ENCODE measurements around the gene ZNF606. TPM values are rescaled to one million over a fixed set of nuclear protein-coding genes. Genes with fewer than 3 reads are reported as not detected.

Gene ZNF606
- 5.7 and 11.6 TPM in 2 replicates for total RNA-seq

DNA sequence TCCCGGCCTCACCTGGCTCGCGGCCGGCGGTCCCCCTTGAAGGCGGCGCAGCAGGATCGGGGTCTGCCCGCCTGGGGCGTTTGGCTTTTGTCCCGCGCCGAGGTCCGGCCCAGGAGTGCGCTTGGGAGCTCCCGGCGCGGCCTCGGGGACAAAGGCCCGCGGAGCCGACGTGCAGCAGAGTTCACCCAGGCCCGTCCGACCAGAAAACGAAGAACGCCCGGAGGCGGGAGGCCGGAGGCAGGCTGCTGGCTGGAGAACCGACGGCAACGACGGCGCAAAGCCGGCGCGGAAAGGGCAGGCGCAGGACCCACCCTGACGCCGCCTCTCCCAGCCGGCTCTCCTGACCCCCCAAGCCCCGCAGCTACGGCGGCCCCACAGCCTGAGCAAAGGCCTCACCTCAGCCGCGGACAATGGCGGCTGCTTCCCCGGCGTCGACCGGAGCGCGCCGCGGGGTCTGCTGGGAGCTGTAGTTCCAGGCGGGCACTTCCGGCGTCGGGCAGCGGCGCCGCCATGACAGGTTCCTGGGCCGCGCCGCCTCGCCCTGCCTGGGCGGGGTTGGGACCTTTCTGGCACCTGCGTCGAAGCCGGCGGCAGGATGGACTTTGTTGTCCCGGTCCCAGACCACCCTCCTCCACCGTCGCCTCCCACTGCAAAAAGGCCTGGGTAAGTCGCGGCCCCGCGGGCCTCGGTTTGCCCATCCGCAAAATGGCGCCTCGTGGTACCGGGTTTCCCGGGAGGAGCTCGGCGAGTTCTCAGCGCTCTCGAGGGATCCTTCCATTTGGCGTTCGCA is at the start of gene ZNF606:
TSS of gene ZNF606 (minus strand) at position 437 of the 790 bp plus-strand sequence. CDS start 1,501 bp downstream, outside the sequence.

DNA sequence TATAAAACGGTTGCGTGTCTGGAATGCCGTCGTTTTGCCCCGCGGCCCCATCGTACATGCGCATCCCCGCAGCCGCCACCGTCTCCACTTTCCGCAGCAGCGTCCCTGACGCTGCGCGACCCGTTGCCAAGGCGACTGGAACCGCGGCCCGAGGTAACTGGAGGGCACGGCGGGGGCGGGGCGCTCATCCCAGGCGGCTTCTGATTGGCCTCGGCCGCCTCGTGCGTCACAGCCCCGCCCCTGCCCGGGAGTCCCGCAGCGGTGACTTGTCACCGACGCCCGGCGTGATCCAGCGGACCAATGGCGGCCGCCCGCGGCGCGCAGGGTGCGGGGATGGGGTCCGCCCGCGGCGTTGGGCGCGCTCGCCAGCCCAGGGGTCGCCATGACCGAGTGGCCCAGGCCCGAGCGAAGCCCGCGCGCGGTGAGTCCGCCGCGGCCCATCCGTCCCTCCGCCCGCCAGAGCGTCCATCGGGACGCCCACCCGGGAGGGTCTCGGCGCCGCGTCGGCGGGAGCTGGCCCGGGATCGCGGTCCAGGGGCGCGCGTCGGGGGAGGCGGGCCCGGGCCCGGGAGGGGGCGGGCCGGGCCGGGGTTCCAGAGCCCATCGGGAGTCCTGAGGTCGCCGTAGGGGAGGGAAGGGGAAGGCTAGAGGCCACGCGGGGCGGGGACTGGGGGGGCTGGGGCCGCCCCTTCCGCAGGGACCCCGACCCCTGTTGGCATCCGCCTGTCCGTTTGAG is 31.3 kb upstream of the ZNF606 start, which contains the start of gene ZSCAN1:
TSS of gene ZSCAN1 (plus strand) at position 285 of the 736 bp plus-strand sequence. CDS start 3,812 bp downstream, outside the sequence.

DNA sequence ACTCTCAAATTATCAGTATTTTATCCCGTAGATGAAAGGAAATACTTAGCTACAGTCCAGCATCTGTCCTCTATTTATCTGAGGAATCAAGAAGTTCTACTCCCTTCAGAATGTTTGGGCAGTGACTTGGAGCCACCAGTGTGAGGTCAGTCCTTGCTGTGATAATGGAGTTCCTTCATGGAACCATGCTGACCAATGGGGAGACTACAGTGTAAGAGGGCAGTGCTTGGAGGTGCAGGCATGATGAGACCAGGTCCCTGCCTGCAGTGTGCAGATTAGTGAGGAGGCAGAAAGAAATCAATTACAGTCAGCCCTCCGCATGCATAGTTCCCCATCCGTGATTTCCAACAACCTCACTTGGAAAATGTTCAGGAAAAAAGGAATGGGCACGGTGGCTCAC is 28.2 kb downstream of the ZNF606 start, which contains the start of gene C19orf18:
TSS of gene C19orf18 (minus strand) at position 101 of the 400 bp plus-strand sequence. CDS start 102 bp downstream, outside the sequence.

DNA sequence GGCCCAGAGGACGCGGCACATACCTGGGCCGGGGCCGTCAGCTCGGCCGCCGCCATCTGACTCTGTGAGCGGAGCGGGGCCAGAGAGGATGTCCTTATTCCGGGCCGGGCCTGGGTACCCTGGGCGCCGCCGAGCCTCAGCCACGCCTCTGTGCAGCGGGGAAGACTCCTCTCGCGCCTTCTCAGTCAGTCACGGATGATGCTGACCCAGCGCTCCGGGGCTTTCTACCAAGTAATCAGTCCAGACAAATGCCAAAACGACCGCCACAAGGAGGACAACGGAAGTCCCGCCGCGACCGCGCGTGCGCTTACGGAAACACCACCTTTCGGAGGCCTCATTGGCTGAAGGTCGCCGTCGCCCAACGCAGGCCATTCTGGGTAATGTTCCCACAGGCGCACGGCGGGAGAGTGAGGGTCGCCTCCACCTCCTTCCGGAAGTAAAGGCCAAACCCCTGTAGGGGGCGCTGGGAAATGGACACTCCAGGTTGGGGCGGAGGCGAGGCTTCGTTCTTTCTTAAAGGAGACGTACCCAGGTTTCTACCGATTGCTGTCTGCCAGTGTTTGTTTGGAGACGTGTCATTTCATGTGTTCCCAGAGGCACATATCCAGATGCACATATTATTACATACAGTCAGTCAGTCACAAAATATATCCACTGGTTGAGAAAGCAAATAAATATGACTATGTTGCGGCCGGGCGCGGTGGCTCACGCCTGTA is 55.0 kb downstream of the ZNF606 start, which contains the start of gene ZNF256:
TSS of gene ZNF256 (minus strand) at position 288 of the 716 bp plus-strand sequence. CDS start at position 56, 232 bp downstream.

DNA sequence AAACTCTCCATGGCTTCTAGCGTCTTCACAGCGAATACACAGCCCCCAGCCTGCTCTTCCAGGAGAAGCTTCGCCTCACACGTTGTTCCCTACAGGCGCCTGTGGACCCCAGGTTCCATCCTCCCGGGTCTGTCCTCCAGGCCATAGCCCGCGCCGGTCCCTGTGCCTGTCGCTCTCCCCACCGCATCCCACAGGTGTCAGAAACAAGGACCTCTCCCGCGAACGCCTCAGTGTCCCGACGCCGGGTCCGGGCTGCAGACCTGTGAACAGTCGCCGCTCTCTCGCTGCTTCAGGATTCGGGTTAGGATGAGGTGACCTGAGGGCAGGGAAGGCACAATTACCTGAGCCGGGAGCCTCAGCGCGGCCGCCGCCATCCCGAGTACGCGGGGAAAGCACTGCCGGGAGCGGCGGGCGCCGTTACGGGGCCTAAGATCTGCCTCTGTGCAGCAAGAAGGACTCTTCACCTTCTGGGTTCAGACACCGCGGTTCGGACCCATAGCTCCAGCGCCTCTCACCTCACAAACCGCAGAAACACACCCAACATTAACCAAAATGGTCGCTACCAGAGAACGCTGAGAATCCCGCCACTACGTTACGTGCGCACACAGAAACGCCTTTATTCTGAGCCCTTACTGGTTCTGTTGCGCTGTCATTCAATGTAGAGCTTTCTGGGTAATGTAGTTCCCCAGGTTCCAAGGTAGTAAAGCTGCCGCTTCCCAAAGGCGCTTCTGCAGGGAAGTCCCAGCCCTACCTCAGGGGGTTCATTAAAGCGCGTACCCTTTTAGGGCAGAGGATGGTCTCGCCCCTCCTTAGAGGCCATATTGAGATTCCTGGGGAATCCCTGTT is 67.6 kb downstream of the ZNF606 start, which contains the start of gene ZNF418:
TSS of gene ZNF418 (minus strand) at position 583 of the 846 bp plus-strand sequence. CDS start 1,580 bp downstream, outside the sequence.

Other genes starting within 250 kb of the ZNF606 start
- 9.6 and 20.1 TPM in 2 replicates for gene ZNF586, start 233.1 kb downstream of the ZNF606 start, total RNA-seq
- gene ZNF552, start 187.9 kb downstream of the ZNF606 start, total RNA-seq = 3.9 and 7.9 TPM in 2 replicates
- gene ZNF587B, start 172.5 kb downstream of the ZNF606 start, total RNA-seq = 8.6 and 20.8 TPM in 2 replicates
- 12.5 and 32.9 TPM in 2 replicates for gene ZNF587, start 153.0 kb downstream of the ZNF606 start, total RNA-seq
- gene ZNF814, start 113.8 kb downstream of the ZNF606 start, total RNA-seq = 2.6 and 4.7 TPM in 2 replicates
- gene ZNF417, start 86.2 kb downstream of the ZNF606 start, total RNA-seq = 7.1 and 22.4 TPM in 2 replicates
- 1.9 and 6.7 TPM in 2 replicates for gene ZNF418, start 67.4 kb downstream of the ZNF606 start, total RNA-seq
- gene ZNF256, start 55.1 kb downstream of the ZNF606 start, total RNA-seq = 4.0 and 5.5 TPM in 2 replicates
- 0.16 and 0.25 TPM in 2 replicates for gene C19orf18, start 28.3 kb downstream of the ZNF606 start, total RNA-seq
- gene ZSCAN1, start 31.2 kb upstream of the ZNF606 start, total RNA-seq = 0.16 and 0.25 TPM in 2 replicates
- gene ZNF135, start 56.5 kb upstream of the ZNF606 start, total RNA-seq = 0.97 and 2.6 TPM in 2 replicates
- gene ZSCAN18, start 95.4 kb upstream of the ZNF606 start, total RNA-seq = 15.2 and 19.6 TPM in 2 replicates
- 6.5 and 11.3 TPM in 2 replicates for gene ZNF329, start 148.0 kb upstream of the ZNF606 start, total RNA-seq
- gene ZNF274, start 180.2 kb upstream of the ZNF606 start, total RNA-seq = 14.7 and 21.0 TPM in 2 replicates
- 36.3 and 58.2 TPM in 2 replicates for gene ZNF544, start 226.1 kb upstream of the ZNF606 start, total RNA-seq